ENCODE results near the gene IL36RN. TPM values are rescaled to one million over a fixed set of nuclear protein-coding genes. Genes with fewer than 3 reads are reported as not detected.

IL36RN gene
- total RNA-seq = not detected
- not detected for polyA plus RNA-seq
- long read RNA-seq, donor 1 = 0 reads
- long read RNA-seq, donor 2 = 0 reads

DNA sequence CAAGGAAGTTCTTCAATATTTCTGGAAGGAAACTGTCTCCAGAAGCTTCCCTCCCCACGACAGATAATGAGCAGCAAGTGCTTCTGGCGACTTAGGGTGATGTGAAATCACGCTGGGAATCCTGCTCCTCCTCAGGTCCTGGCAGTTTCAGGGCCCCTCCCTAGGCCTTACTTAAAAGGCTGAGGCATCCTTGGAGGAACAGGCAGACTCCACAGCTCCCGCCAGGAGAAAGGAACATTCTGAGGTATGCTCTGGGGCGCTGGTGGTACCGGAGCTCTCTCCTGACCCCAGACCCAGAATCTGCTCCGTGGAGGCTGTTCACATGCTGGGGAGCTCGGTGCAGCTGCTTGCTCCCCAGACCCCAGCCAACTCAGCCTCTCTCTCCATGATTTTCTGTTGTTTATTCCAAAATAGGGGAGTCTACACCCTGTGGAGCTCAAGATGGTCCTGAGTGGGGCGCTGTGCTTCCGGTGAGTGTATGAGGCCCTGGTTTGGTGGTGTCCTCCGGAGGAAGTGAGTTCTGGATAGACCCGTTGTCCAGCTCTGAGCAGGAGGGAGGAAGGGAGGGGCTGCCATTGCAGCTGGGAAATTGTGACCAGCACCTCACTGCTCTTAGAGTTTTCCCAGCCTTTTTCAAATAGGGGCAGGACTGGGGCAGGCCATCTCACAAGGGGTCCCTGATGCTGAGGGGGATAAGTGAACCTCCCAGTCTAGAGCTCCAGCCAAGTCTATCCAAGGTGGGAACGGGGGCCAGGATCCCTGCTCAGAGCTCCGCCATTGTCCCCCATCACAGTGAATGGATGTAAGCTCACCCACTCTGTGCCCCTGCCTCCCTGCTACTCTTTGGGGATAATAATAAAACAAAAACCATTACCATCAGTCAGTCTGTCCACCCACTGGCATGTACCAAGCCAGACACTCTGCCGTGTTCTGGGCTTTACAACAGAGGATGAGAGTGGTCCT lies at the start of gene IL36RN:
IL36RN (plus strand) TSS at position 201 of the 963 bp plus-strand sequence; CDS start at position 442, 241 bp downstream.
- Histone ChIP-seq H3K36me3 (ENCODE audit: insufficient read depth in 1 of 2, low read depth in 1 of 2) (no peaks in the 10 kb centered on the region), H3K4me1 (no peaks in the 10 kb centered on the region), H3K27me3 (ENCODE audit: insufficient read depth in 3 of 3, low read length in 2 of 3) (peaks cover 0 to 6% (median 4%) of the 10 kb centered on the region in 3 donors), H3K27ac (no peak within 1 kb of the TSS), H3K4me3 (no peak within 1 kb of the TSS), H3K9me3 (no peaks in the 10 kb centered on the region)
- intact Hi-C loops (cut with DNase I) = no loop called here
- no peak for TF ChIP-seq CTCF (IDR thresholded peaks at IDR 0.05)
- ATAC-seq = no peak
- 67 to 70% (median 69%) methylated on average over 15 of the region's 15 CpGs for WGBS, 3 donors
- no peak for DNase-seq

DNA sequence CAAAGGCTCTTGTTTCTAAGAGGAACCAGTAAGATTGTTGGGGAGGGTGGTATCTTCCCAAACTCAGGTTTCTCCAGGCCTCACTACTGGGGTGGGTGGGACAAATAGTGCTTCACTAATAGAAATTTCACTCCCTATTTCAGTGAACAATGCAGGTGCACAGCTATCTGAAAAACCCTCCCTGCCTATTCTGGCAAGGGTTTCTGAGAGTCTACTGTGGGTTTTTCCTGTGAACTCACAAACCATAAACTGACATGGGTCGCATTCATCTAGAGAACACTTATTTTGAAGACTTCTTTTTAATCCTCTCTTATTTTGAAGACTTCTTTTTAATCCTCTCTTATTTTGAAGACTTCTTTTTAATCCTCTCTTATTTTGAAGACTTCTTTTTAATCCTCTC lies 49.4 kb upstream of the IL36RN start:
- H3K4me3 ChIP-seq = no peak overlapping the region
- intact Hi-C loops (cut with DNase I) = loop anchor here in 1 of 2 donors (1.0 kb wide), 1 partner anchor 14 kb away; no protein-coding TSS in a partner anchor
- no peaks in the 10 kb centered on the region for H3K27me3 ChIP-seq (ENCODE audit: insufficient read depth in 3 of 3, low read length in 2 of 3)
- H3K4me1 ChIP-seq = no peaks in the 10 kb centered on the region
- no peaks in the 10 kb centered on the region for H3K36me3 ChIP-seq (ENCODE audit: insufficient read depth in 1 of 2, low read depth in 1 of 2)
- no peaks in the 10 kb centered on the region for H3K9me3 ChIP-seq
- TF ChIP-seq CTCF (IDR thresholded peaks at IDR 0.05) = no peak
- WGBS, 3 donors = 66 to 83% (median 71%) methylated on average over 1 of the region's 1 CpG
- DNase-seq = no peak
- ATAC-seq = no peak
- no peak overlapping the region for H3K27ac ChIP-seq

DNA sequence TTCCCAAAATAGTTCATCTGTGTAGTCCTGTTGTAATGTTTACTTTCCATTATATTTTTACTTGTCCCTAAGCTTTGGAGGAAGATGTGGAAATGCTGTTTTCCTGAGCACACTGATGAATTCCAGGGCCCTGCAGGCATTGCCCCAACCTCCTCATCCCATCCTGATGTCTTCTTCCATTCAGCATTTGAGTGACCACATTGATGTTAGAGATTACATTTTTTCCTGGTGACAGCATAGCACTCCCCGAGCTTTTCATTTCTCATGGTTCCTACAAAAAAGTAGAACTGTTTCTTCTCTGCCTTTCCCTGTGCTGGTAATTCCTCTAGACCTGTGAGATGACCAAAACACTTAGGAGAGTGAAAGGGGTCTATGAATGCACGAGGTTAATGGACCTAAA lies 48.9 kb upstream of the IL36RN start:
- TF ChIP-seq CTCF (IDR thresholded peaks at IDR 0.05) = no peak
- H3K9me3 ChIP-seq = no peaks in the 10 kb centered on the region
- no peak overlapping the region for H3K27ac ChIP-seq
- DNase-seq = no peak
- H3K27me3 ChIP-seq (ENCODE audit: insufficient read depth in 3 of 3, low read length in 2 of 3) = no peaks in the 10 kb centered on the region
- ATAC-seq = no peak
- intact Hi-C loops (cut with DNase I) = no loop called here
- no peak overlapping the region for H3K4me3 ChIP-seq
- H3K36me3 ChIP-seq (ENCODE audit: insufficient read depth in 1 of 2, low read depth in 1 of 2) = no peaks in the 10 kb centered on the region
- 25 to 36% (median 29%) methylated on average over 2 of the region's 2 CpGs for WGBS, 3 donors
- no peaks in the 10 kb centered on the region for H3K4me1 ChIP-seq

DNA sequence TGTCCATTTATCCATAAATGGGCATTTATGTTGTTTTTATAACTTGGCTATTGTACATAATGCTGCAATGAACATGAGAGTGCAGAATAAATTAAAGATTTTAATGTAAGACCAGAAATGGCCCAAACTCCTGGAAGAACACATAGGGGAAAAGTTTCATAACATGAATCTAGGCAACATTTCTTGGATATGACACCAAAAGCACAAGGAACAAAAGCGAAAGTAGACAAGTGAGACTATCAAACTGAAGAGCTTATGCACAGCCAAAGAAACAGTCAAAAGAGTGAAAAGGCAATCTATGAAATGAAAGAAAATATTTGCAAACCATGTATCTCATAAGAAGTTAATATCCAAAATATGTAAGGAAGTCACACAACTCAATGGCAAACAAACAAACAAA lies 47.9 kb upstream of the IL36RN start:
- no peak for DNase-seq
- intact Hi-C loops (cut with DNase I) = no loop called here
- no peaks in the 10 kb centered on the region for H3K4me1 ChIP-seq
- H3K36me3 ChIP-seq (ENCODE audit: insufficient read depth in 1 of 2, low read depth in 1 of 2) = no peaks in the 10 kb centered on the region
- no peaks in the 10 kb centered on the region for H3K27me3 ChIP-seq (ENCODE audit: insufficient read depth in 3 of 3, low read length in 2 of 3)
- 90 to 97% (median 94%) methylated on average over 1 of the region's 1 CpG for WGBS, 3 donors
- ATAC-seq = no peak
- no peak overlapping the region for H3K27ac ChIP-seq
- no peak overlapping the region for H3K4me3 ChIP-seq
- no peaks in the 10 kb centered on the region for H3K9me3 ChIP-seq
- no peak for TF ChIP-seq CTCF (IDR thresholded peaks at IDR 0.05)
